HepG2 (cell line): ENCODE results near the gene CCSER1.

Experiments used
- TCF7L2 ChIP-seq: IDR thresholded peaks from 2 replicates; pipeline ENCODE4 v1.6.1; 2011; ENCODE audit warnings: mild to moderate bottlenecking, low read depth, low read length, moderate library complexity
- ZNF331 ChIP-seq: sonication (generic); formaldehyde crosslinking; IDR thresholded peaks from 2 replicates; pipeline ENCODE4 v1.4.0; 2020; ENCODE audit warnings: missing genetic modification reagents

DNA sequence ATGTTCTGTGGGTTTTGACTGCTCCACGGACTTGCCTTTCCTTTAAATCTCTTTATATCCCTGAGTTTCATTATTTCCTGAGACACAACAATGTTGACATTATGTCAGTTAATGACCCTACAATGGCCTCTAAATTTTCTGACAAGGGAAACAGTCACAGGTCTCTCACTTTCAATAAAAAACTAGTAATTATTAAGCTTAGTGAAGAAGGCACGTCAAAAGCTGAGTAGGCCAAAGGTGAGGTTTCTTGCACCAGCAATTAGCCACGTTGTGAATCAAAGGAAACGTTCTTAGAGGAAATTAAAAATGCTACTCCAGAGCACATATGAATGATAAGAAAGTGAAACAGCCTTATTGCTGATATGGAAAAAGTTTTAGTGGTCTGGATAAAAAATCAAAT is 1246.4 kb downstream of the CCSER1 start:
- no peak for TF ChIP-seq TCF7L2
- TF ChIP-seq ZNF331 (CRISPR knock-in tag): no peak
